Trophoblast cell (in vitro differentiated cells and primary cell): Measurements from ENCODE around the gene FKBP5.

ENCODE experiments used
- DNase-seq, 2 donors: peaks; one replicate each; pipeline ENCODE4 v3.0.0-alpha.2; 2016
- H2AFZ ChIP-seq: 2 replicates; pipeline ENCODE4 v1.6.1; 2013; ENCODE audit warnings: low read length, moderate library complexity, mild to moderate bottlenecking; ENCODE audit not compliant: insufficient read depth, poor library complexity
- H2AK5ac ChIP-seq: 2 replicates; pipeline ENCODE4 v1.6.1; 2013; ENCODE audit warnings: mild to moderate bottlenecking, low read length
- H2BK120ac ChIP-seq: 2 replicates; pipeline ENCODE4 v1.6.1; 2013; ENCODE audit warnings: low read length, mild to moderate bottlenecking, moderate library complexity; ENCODE audit not compliant: insufficient read depth, poor library complexity
- H2BK12ac ChIP-seq: 2 replicates; pipeline ENCODE4 v1.6.1; 2013; ENCODE audit warnings: mild to moderate bottlenecking, low read length, moderate library complexity
- H2BK5ac ChIP-seq: 2 replicates; pipeline ENCODE4 v1.6.1; 2013; ENCODE audit warnings: low read length, low read depth, moderate library complexity, mild to moderate bottlenecking; ENCODE audit not compliant: poor library complexity
- H3K14ac ChIP-seq: 2 replicates; pipeline ENCODE4 v1.6.1; 2013; ENCODE audit warnings: mild to moderate bottlenecking, low read length
- H3K18ac ChIP-seq: 2 replicates; pipeline ENCODE4 v1.6.1; 2013; ENCODE audit warnings: mild to moderate bottlenecking, low read length
- H3K23ac ChIP-seq: 2 replicates; pipeline ENCODE4 v1.6.1; 2013; ENCODE audit warnings: low read length
- H3K27ac ChIP-seq: 2 replicates; pipeline ENCODE4 v1.5.1; 2013; ENCODE audit warnings: low read depth, mild to moderate bottlenecking, inconsistent platforms, low read length, moderate library complexity
- H3K27me3 ChIP-seq: 2 replicates; pipeline ENCODE4 v1.6.1; 2013; ENCODE audit warnings: inconsistent platforms, mild to moderate bottlenecking, low read length, moderate library complexity; ENCODE audit not compliant: insufficient read depth
- H3K36me3 ChIP-seq, 2 experiments: 1 replicate in 1 of 2; 2 replicates in 1 of 2; pipeline ENCODE4 v1.6.1; 2013; ENCODE audit warnings: low read length in 2 of 2, mild to moderate bottlenecking in 2 of 2, moderate library complexity in 1 of 2; ENCODE audit not compliant: insufficient read depth in 2 of 2, control insufficient read depth in 1 of 2
- H3K4ac ChIP-seq: 2 replicates; pipeline ENCODE4 v1.6.1; 2013; ENCODE audit warnings: low read depth, mild to moderate bottlenecking, low read length, moderate library complexity
- H3K4me1 ChIP-seq, 2 experiments: 1 replicate in 1 of 2; 2 replicates in 1 of 2; pipeline ENCODE4 v1.6.1; 2013; ENCODE audit warnings: low read length in 2 of 2, mild to moderate bottlenecking in 2 of 2, moderate library complexity in 1 of 2; ENCODE audit not compliant: insufficient read depth in 2 of 2, control insufficient read depth in 1 of 2
- H3K4me2 ChIP-seq: 2 replicates; pipeline ENCODE4 v1.6.1; 2013; ENCODE audit warnings: inconsistent platforms, mild to moderate bottlenecking, low read length, moderate library complexity
- H3K4me3 ChIP-seq: 2 replicates; pipeline ENCODE4 v1.5.1; 2013; ENCODE audit warnings: mild to moderate bottlenecking, low read depth, low read length, inconsistent platforms
- H3K79me1 ChIP-seq: one replicate; pipeline ENCODE4 v1.6.1; 2013; ENCODE audit warnings: low read length
- H3K79me2 ChIP-seq: 2 replicates; pipeline ENCODE4 v1.6.1; 2013; ENCODE audit warnings: low read length, mild to moderate bottlenecking; ENCODE audit not compliant: control insufficient read depth, insufficient read depth, poor library complexity
- H3K9ac ChIP-seq: 2 replicates; pipeline ENCODE4 v1.6.1; 2013; ENCODE audit warnings: mild to moderate bottlenecking, low read length
- H3K9me3 ChIP-seq: 2 replicates; pipeline ENCODE4 v1.6.1; 2013; ENCODE audit warnings: low read depth, mild to moderate bottlenecking, control low read depth, inconsistent platforms, low read length; ENCODE audit not compliant: insufficient read depth
- H4K12ac ChIP-seq: 2 replicates; pipeline ENCODE4 v1.6.1; 2013; ENCODE audit warnings: low read depth, mild to moderate bottlenecking, low read length, moderate library complexity
- H4K8ac ChIP-seq: 2 replicates; pipeline ENCODE4 v1.6.1; 2013; ENCODE audit warnings: low read depth, mild to moderate bottlenecking, low read length, moderate library complexity
- H4K91ac ChIP-seq: one replicate; pipeline ENCODE4 v1.6.1; 2013; ENCODE audit warnings: low read depth, mild to moderate bottlenecking, low read length, moderate library complexity
- WGBS: extraction: QIAGEN DNeasy Blood & Tissue Kit; methylation state at CpG from one replicate; pipeline ENCODE4 v1.1.7; 2013; ENCODE audit warnings: missing lambda C conversion rate; ENCODE audit not compliant: insufficient read length, insufficient coverage; ENCODE audit errors: extremely low coverage; 5-methylcytosine and 5-hydroxymethylcytosine counted together

Gene FKBP5

GRCh38 chr6:35592178-35592577, 96.5 kb downstream of the FKBP5 start:
- no peak overlapping the region for H2AK5ac ChIP-seq
- H3K23ac ChIP-seq = no peak overlapping the region
- no peaks in the 10 kb centered on the region for H3K9me3 ChIP-seq
- no peak overlapping the region for H2BK12ac ChIP-seq
- no peak overlapping the region for H3K9ac ChIP-seq
- H4K12ac ChIP-seq = no peak overlapping the region
- H2AFZ ChIP-seq = no peak overlapping the region
- no CpG with 5 or more reads among the region's 3 CpGs for WGBS
- no peak overlapping the region for H4K91ac ChIP-seq
- H3K27me3 ChIP-seq = no peaks in the 10 kb centered on the region
- H3K4me1 ChIP-seq = no peaks in the 10 kb centered on the region
- H3K27ac ChIP-seq = no peak overlapping the region
- no peak overlapping the region for H2BK120ac ChIP-seq
- H3K4me2 ChIP-seq = no peak overlapping the region
- H3K79me1 ChIP-seq = no peaks in the 10 kb centered on the region
- DNase-seq = no peak
- H3K4me3 ChIP-seq = no peak overlapping the region
- no peak overlapping the region for H3K4ac ChIP-seq
- H3K79me2 ChIP-seq = no peaks in the 10 kb centered on the region
- H2BK5ac ChIP-seq = no peak overlapping the region
- H3K14ac ChIP-seq = no peak overlapping the region
- no peak overlapping the region for H3K18ac ChIP-seq
- no peaks in the 10 kb centered on the region for H3K36me3 ChIP-seq
- no peak overlapping the region for H4K8ac ChIP-seq

GRCh38 chr6:35590622-35591066, 98.1 kb downstream of the FKBP5 start:
- Histone ChIP-seq H2BK120ac (no peak overlapping the region), H3K27ac (no peak overlapping the region), H3K27me3 (no peaks in the 10 kb centered on the region), H4K12ac (no peak overlapping the region), H3K18ac (no peak overlapping the region), H3K79me1 (no peaks in the 10 kb centered on the region), H3K9ac (no peak overlapping the region), H3K4ac (no peak overlapping the region), H3K4me3 (no peak overlapping the region), H3K9me3 (no peaks in the 10 kb centered on the region), H3K4me2 (no peak overlapping the region), H2BK12ac (no peak overlapping the region), H4K8ac (no peak overlapping the region), H2AK5ac (no peak overlapping the region), H2BK5ac (no peak overlapping the region), H3K36me3 (no peaks in the 10 kb centered on the region), H3K14ac (no peak overlapping the region), H3K23ac (no peak overlapping the region), H3K4me1 (no peaks in the 10 kb centered on the region), H3K79me2 (no peaks in the 10 kb centered on the region), H2AFZ (no peak overlapping the region), H4K91ac (no peak overlapping the region)
- DNase-seq = no peak
- no CpG with 5 or more reads among the region's 6 CpGs for WGBS

- Histone ChIP-seq H3K79me2 (no peaks in the 10 kb centered on the region), H3K18ac (no peak overlapping the region), H4K8ac (no peak overlapping the region), H2AFZ (no peak overlapping the region), H3K79me1 (no peaks in the 10 kb centered on the region), H2BK120ac (no peak overlapping the region), H3K27ac (no peak overlapping the region), H3K4me1 (no peaks in the 10 kb centered on the region), H3K27me3 (no peaks in the 10 kb centered on the region), H4K91ac (no peak overlapping the region), H3K4me2 (peak overlapping the region; percentile 14), H3K36me3 (no peaks in the 10 kb centered on the region), H3K14ac (no peak overlapping the region), H3K4ac (no peak overlapping the region), H3K4me3 (no peak overlapping the region), H4K12ac (no peak overlapping the region), H2AK5ac (no peak overlapping the region), H2BK5ac (no peak overlapping the region), H3K9me3 (no peaks in the 10 kb centered on the region), H3K23ac (no peak overlapping the region), H2BK12ac (no peak overlapping the region), H3K9ac (no peak overlapping the region)
- WGBS = no CpG with 5 or more reads among the region's 3 CpGs
- DNase-seq = no peak
These were observed 98.8 kb downstream of the FKBP5 start for GRCh38 chr6:35589904-35590303.

- no peak overlapping the region for H3K4ac ChIP-seq
- no peak overlapping the region for H2AK5ac ChIP-seq
- no peaks in the 10 kb centered on the region for H3K36me3 ChIP-seq
- H3K4me1 ChIP-seq = no peaks in the 10 kb centered on the region
- H3K14ac ChIP-seq = no peak overlapping the region
- no CpG with 5 or more reads among the region's 8 CpGs for WGBS
- no peak overlapping the region for H2AFZ ChIP-seq
- no peak overlapping the region for H2BK120ac ChIP-seq
- H3K4me2 ChIP-seq = no peak overlapping the region
- no peak for DNase-seq
- H3K79me1 ChIP-seq = no peaks in the 10 kb centered on the region
- no peaks in the 10 kb centered on the region for H3K79me2 ChIP-seq
- H3K9me3 ChIP-seq = no peaks in the 10 kb centered on the region
- H4K8ac ChIP-seq = no peak overlapping the region
- no peaks in the 10 kb centered on the region for H3K27me3 ChIP-seq
- no peak overlapping the region for H4K91ac ChIP-seq
- H2BK12ac ChIP-seq = no peak overlapping the region
- no peak overlapping the region for H3K18ac ChIP-seq
- no peak overlapping the region for H3K23ac ChIP-seq
- no peak overlapping the region for H3K4me3 ChIP-seq
- H3K9ac ChIP-seq = no peak overlapping the region
- H4K12ac ChIP-seq = no peak overlapping the region
- no peak overlapping the region for H3K27ac ChIP-seq
- H2BK5ac ChIP-seq = no peak overlapping the region
These were observed 99.4 kb downstream of the FKBP5 start for GRCh38 chr6:35589201-35589739.
